ENCODE measurements around the gene AHDC1.
A peak's percentile ranks its signal among the peaks of the same experiment; 100 is the strongest.

The AHDC1 gene

DNA sequence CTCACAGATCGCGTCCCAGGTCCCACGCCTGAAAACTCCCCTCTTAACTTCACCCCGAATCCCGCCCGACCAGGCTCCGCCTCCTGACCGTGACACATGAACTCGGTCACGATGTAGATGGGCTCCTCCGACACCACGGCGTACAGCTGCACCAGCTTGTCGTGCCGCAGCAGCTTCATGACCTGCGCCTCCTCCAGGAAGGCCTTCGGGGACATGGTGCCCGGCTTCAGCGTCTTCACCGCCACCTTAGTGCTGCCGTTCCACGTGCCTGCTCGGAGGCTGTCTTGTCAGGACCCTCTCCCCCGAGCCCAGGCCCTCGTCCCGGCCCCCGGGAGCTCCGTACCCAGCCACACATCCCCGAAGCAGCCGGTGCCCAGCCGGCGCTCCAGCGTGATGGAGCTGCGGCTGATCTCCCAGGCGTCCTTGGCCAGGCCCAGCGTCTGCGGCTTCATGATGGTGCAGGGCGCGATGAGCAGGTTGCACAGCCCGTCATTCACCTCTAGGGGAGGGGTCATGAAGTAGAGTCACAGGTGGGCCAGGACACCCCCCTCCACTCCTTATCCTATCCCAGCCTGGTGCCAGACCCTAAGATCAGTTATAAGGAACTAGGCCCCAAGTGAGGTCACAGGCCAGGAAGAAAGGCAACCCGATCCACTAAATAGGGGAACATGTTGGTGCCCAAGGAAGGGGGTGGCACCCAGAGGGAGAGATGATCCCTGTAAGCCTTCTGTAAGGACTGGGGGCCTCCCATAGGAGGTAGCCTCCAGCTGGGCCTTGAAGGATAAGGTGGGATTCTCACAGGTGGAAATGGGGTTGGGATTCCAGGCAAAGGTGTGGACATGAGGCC, 11.6 kb upstream of the AHDC1 start:
- DNase-seq (ENCODE audit: low spot score): no peak

GRCh38 chr1:27614625-27615344, 10.8 kb upstream of the AHDC1 start:
- no peak for DNase-seq (ENCODE audit: low spot score)

- DNase-seq (ENCODE audit: low spot score): no peak
These were observed 10.2 kb upstream of the AHDC1 start for GRCh38 chr1:27614043-27614624.

- DNase-seq (ENCODE audit: low spot score): no peak
These were observed 8.8 kb upstream of the AHDC1 start for GRCh38 chr1:27612718-27613117.

- no peak for DNase-seq (ENCODE audit: low spot score)
These were observed 7.5 kb upstream of the AHDC1 start for GRCh38 chr1:27611450-27611849.

GRCh38 chr1:27609618-27610240, 5.8 kb upstream of the AHDC1 start:
- no peak for DNase-seq (ENCODE audit: low spot score)

DNA sequence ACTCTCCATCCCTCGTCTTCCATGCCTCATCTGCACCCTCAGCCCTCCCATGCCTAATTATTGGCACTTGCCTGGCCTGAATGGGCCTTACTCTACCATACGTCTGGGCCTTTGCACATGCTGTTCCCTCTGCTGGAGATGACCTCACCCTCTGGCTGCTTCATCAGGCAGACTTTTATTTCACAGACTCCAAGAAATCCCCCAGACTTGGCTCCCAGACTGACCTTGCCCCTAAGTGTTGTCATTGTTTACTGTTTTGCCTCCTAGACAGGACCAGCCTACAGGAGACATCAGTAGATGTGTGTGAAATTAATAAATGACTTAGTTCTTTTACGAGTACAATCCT, 5.2 kb upstream of the AHDC1 start:
- DNase-seq (ENCODE audit: low spot score): no peak

DNA sequence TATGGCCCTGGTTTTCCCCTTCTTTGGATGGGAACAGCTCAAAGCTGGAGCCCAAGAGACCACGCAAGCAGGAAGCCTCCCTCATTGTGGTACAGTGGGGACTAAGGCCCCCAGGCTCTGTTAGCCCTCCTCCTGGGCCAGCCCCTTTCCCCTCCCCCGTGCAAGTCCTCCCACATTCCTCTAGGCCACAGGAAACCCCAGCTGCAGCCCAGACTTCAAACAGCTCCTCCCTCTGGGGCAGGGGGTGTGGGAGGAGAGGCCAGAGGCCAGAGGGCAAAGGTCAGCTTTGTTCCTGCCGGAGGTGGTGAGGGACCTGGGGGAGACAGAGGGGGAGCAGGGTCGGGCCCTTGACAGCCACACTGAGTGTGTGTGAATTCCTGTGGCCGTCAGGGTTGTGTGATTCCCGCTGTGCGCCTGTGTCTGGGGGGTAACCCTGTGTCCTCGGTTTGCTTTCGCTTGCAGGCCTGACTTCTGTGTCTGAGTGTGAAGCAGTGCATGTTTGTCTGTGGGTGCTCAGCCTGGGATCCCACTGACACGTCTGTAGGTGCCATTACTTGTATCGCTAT, 3.4 kb upstream of the AHDC1 start:
- DNase-seq (ENCODE audit: low spot score): no peak

- DNase-seq (ENCODE audit: low spot score): no peak
These were observed 2.8 kb upstream of the AHDC1 start for GRCh38 chr1:27606708-27607238.

GRCh38 chr1:27605796-27606707, 2.1 kb upstream of the AHDC1 start:
- peak; percentile 82 for DNase-seq (ENCODE audit: low spot score)

DNA sequence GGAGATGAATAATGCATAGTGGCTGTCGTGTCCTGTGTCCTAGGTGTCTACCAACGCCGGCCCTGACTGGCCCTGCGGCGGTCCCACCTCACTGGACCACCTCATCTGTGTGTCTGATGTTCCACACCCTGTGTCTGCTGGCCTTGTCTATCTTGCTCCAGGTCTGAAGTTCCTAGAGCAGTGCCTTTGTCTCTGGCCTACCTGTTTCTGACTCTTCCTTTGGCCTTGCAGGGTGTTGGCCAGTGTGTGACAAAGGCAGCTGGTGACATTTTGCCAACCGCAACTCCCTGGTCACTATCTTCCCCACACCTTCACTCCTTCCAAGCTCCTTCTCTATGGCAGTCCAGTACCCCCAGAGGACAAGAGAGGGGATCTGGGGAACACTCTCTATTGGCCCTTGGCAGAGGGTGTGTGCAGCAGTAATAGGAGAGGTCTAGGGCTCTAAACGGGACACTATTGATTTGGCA, 1.4 kb upstream of the AHDC1 start:
- DNase-seq (ENCODE audit: low spot score): no peak

DNA sequence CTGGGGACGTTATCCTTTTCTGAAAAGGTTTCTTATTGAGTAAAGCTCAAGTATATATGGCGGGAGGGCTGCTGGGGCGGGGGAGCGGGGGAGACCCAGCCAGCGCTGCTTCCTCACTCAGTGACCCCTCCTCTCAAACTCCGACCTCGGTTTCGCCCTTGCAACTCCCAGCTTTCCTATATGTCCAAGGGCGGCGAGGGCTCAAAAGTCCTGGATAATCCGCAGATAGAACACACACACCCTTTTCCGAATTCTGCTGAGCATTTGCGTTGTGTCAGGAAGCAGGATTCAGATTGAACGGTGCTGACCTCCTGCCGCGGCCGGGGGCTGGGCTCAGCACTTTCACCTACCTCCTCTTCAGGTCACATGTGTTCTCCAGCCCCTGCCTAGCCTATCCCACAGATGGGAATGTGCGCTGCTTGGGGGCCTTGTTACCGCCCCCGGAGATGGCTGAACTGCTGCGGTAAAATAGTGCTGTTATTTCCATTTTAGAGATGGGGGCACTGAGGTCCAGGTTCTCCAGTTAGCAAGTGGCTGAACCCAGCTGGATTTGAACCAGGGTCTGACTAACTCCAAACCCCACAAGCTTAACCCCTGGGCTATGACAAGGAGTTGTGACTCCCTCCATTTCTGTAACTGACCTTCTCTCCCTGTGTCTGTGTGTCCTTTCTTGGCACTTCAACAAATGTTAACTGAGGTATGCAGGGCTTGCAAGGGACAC, 795 bp upstream of the AHDC1 start:
- no peak for DNase-seq (ENCODE audit: low spot score)

DNA sequence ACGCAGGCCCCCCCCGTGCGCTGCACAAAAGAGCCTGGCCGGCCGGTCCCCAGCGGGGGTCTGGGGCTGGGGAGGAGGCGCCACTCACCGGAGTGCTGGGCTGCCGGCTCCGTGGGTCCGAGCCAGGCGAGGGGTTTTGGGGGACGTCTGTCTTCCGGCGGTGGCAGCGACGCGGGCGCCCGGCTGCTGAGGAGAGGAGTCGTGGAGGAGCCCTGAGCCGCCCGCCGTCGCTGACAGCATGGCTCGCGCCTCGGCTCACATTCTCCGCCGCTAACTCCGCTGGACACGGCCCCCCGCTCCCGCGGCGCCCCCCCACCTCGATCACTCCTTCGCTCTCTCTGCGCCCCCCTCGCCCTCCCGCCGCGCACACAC, 649 bp downstream of the AHDC1 start:
- DNase-seq (ENCODE audit: low spot score): no peak

DNA sequence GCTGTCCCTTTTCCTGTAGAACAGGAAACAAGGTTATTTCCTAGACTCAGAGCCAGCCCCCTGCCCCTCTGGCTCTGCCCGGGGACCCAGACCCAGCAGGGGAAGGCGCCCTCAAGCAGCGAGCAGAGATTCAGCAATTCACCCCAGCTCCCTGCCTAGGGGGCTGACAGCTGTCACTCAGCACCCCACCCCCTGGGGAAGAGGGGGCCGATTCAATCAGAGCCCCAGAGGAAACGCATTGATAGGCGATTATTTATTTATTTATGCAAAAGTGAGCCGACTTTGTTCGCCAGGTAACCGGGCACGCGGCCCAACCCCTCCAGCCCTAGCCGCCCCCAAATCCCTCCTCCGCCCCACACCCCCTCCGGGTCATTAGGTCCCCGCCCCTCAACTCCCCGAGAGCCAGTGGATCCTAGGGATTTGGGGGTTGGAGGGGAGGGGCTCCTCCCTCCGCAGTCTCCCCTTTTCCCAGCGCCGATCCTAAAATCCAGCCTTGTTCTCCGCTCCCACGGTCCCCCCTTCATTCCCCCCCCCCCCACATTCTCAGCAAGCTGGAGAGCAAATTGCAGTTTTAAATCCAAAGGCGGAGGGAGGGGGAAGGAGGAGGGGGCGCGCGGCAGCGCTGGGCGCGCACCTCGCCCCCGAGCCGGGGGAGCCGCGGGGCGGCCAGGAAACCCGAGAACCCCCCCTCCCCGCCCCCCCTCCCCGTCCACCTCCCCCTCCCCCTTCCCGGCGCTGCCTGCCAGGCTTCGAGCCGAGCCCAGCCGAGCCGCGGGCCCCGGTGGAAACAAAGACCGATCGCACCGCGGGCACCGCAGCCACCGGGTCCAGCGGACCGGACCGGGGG, 1.3 kb downstream of the AHDC1 start:
- peak; percentile 86 for DNase-seq (ENCODE audit: low spot score)

- DNase-seq (ENCODE audit: low spot score): peak; percentile 80
These were observed 2.0 kb downstream of the AHDC1 start for GRCh38 chr1:27601771-27602461.

DNA sequence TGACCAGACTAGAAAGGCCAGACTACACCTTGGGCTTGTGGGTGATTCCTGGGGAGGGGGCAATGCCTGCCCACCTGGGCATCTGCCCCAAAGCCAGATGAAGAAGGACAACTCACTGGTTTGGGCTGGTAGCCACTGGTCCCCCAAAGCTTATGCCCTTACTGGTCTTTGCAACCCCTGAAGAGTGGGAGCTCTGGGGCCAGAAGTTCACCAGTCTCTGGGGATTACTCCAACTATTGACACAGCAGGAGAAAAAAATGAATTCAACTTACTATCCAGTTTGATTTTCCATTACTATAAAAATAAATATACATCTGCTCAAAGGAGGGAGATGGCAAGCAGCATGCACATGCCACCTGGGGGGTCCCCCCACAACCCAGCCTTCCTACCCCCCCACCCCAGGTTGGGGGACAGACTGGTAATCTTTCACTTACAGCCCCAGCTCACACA, 2.6 kb downstream of the AHDC1 start:
- DNase-seq (ENCODE audit: low spot score): no peak

GRCh38 chr1:27600498-27601175, 3.3 kb downstream of the AHDC1 start:
- no peak for DNase-seq (ENCODE audit: low spot score)
